GM18951 (cell line): ENCODE measurements around the gene PLXNA2.

Source experiments
- POLR2A ChIP-seq: IDR thresholded peaks from 4 replicates; pipeline ENCODE4 v1.6.1; 2011; ENCODE audit warnings: mild to moderate bottlenecking; ENCODE audit not compliant: insufficient read length, insufficient read depth; ENCODE audit errors: extremely low read depth
- in situ Hi-C: fragments of 300-500 bp; cut with MboI; formaldehyde crosslinking; loops from one replicate; pipeline ENCODE4 v1.12.0; 2022; ENCODE audit warnings: low sequenced_read_pairs, mixed read lengths, inconsistent platforms; ENCODE audit not compliant: unreplicated experiment

Gene PLXNA2

GRCh38 chr1:208093046-208093445, 151.1 kb downstream of the PLXNA2 start:
- in situ Hi-C loops: no loop called here
- no peak for TF ChIP-seq POLR2A

GRCh38 chr1:208090388-208091301, 153.5 kb downstream of the PLXNA2 start:
- in situ Hi-C loops: no loop called here
- no peak for TF ChIP-seq POLR2A

DNA sequence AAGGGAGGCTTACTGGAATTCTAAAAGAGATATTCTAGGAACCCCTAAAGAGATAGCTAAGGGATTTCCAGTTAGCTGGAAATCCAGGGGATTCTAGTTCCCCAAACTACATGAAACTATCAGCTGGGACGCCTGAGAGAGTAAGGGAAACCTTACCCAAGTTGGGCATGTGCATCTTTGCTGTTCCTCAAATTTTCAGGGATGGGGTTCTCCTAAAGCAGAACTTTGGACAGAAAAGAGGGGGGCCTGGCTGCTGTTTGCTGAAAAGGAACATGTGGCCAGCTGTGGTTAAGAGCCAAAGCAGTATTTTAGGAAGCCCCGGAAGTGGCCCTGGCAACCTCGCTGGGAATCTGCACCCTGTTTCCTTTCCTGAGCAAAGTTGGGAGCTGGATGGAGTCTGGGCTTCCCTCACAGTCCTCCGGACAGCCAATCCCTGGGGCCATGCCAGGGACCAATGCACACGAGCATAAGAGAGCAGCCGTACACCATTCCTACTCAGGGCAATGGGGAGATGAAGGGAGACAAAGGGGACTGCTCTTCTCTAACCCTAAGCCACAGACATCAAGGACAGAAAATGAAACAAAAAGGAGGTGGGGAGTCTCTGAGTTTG, 154.3 kb downstream of the PLXNA2 start:
- in situ Hi-C loops: no loop called here
- TF ChIP-seq POLR2A: no peak

DNA sequence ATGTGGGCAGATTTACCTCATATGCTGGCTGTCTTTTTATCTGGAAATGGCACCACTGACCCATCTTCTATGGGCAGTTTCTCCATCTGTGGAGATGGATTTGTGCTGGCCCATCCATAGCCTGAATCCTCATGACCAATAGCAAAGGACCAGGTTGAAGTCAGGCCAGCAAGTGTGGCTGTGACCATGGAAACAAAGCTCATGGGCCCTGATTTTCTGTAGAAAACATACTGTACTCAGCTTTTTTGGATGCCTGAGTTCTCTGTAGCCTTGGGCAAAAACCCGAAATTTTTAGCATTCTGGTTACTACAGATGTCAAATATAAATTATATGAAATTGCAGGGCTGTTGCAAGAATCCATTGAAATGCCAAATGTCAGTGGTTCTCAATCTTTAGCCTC, 155.0 kb downstream of the PLXNA2 start:
- TF ChIP-seq POLR2A: no peak
- in situ Hi-C loops: no loop called here

GRCh38 chr1:208088319-208088718, 155.9 kb downstream of the PLXNA2 start:
- no peak for TF ChIP-seq POLR2A
- in situ Hi-C loops: no loop called here

- in situ Hi-C loops: no loop called here
- TF ChIP-seq POLR2A: no peak
These were observed 158.3 kb downstream of the PLXNA2 start for GRCh38 chr1:208085655-208086515.

GRCh38 chr1:208084764-208085163, 159.4 kb downstream of the PLXNA2 start:
- TF ChIP-seq POLR2A: no peak
- in situ Hi-C loops: no loop called here

GRCh38 chr1:208084220-208084619, 160.0 kb downstream of the PLXNA2 start:
- in situ Hi-C loops: no loop called here
- no peak for TF ChIP-seq POLR2A

GRCh38 chr1:208083715-208084085, 160.5 kb downstream of the PLXNA2 start:
- in situ Hi-C loops: no loop called here
- TF ChIP-seq POLR2A: no peak

GRCh38 chr1:208083016-208083714, 161.0 kb downstream of the PLXNA2 start:
- no peak for TF ChIP-seq POLR2A
- in situ Hi-C loops: no loop called here

DNA sequence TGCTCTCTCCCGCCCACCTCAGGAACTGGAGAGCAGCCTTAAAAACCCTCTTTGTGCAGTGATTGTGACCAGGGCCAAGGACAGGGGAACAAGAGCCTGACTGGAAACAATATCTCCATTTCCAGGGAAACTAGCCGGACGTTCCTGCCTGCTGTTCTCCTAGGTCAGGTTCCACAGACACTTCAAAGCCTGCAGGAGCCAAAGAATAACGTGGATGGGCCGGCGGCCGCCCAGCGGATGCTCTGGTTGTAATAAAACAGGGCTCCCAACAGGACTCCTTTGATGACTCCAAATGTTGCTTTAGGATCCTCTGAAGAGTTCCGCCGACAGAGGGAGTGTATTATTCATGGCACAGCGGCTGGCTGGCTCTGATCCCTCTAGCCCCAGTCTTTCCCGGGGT, 162.2 kb downstream of the PLXNA2 start:
- in situ Hi-C loops: no loop called here
- TF ChIP-seq POLR2A: no peak

DNA sequence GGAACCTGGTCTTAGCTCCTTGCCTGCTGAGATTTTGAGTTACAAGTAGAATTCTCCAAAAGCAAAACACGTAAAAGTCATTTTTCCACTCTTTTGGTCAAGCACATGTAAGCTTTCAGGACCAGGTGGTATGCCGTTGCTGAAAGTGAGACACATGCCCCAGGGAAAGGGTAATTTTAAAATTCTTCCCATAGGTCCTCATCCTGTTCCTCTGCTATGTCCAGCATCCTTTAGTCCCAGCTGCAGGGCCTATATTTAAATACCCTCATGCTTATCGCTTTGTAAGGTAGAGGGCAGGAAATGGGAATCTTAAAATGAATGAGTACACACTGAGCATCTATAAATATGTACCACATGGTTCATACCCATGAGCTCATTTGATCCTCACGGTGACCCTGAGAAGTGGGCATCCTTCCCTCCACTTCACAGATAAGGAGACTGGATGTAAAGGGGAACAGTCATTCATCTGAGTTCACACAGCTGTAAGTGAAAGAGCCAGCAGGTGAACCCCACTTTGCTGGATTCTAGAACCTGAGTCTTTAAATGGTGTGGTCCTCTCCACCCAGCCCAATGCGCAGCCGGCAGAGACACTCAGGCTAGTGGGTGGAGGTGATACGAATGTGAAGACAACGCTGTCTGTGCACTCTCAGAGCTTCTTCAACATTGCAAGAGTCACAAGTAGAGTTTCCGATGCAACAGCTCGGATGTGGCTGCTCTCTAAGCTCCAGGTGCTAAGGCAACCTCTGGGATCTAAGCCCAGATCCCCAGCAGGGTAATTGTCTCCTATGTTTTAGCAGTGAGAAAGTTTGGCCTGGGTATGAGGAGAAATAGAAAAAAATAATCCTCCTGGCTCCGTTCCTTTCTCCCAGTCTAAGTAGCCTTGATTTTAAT, 163.5 kb downstream of the PLXNA2 start:
- in situ Hi-C loops: no loop called here
- TF ChIP-seq POLR2A: no peak
